ENCODE results near the gene PPARD. TPM values are rescaled to one million over a fixed set of nuclear protein-coding genes. Genes with fewer than 3 reads are reported as not detected.

Gene PPARD
- total RNA-seq, 4 donors from 2014 or later, result 17.3 to 40.3 (median 35.9) TPM

- no peak for TF ChIP-seq POLR2A (IDR thresholded peaks at IDR 0.05)
- Histone ChIP-seq H3K4me3 (replicated peaks in 1 of 3) (no peak overlapping the region), H3K27ac (no peak overlapping the region), H3K27me3 (no peaks in the 10 kb centered on the region), H3K36me3 (no peaks in the 10 kb centered on the region), H3K9me3 (no peaks in the 10 kb centered on the region), H3K4me1 (no peaks in the 10 kb centered on the region)
- WGBS, 2 donors, result 90 to 95% methylated on average over 8 to 9 of the region's 9 CpGs
- intact Hi-C loops (cut with DNase I), result no loop called here
- DNase-seq, result no peak
Measured at GRCh38 chr6:35309611-35310264, 32.6 kb upstream of the PPARD start.

- intact Hi-C loops (cut with DNase I), result no loop called here
- 79 to 87% methylated on average over 6 of the region's 6 CpGs for WGBS, 2 donors
- Histone ChIP-seq H3K4me3 (replicated peaks in 1 of 3) (no peak overlapping the region), H3K9me3 (no peaks in the 10 kb centered on the region), H3K4me1 (no peaks in the 10 kb centered on the region), H3K27ac (no peak overlapping the region), H3K36me3 (no peaks in the 10 kb centered on the region), H3K27me3 (no peaks in the 10 kb centered on the region)
- no peak for DNase-seq
- TF ChIP-seq, protein P1, sequence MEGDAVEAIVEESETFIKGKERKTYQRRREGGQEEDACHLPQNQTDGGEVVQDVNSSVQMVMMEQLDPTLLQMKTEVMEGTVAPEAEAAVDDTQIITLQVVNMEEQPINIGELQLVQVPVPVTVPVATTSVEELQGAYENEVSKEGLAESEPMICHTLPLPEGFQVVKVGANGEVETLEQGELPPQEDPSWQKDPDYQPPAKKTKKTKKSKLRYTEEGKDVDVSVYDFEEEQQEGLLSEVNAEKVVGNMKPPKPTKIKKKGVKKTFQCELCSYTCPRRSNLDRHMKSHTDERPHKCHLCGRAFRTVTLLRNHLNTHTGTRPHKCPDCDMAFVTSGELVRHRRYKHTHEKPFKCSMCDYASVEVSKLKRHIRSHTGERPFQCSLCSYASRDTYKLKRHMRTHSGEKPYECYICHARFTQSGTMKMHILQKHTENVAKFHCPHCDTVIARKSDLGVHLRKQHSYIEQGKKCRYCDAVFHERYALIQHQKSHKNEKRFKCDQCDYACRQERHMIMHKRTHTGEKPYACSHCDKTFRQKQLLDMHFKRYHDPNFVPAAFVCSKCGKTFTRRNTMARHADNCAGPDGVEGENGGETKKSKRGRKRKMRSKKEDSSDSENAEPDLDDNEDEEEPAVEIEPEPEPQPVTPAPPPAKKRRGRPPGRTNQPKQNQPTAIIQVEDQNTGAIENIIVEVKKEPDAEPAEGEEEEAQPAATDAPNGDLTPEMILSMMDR (IDR thresholded peaks at IDR 0.05), result no peak
- TF ChIP-seq POLR2A (IDR thresholded peaks at IDR 0.05), result no peak
Measured at GRCh38 chr6:35310265-35310831, 32.0 kb upstream of the PPARD start.

GRCh38 chr6:35311390-35312075 is 30.8 kb upstream of the PPARD start:
- Histone ChIP-seq H3K36me3 (no peaks in the 10 kb centered on the region), H3K27me3 (no peaks in the 10 kb centered on the region), H3K4me3 (replicated peaks in 1 of 3) (no peak overlapping the region), H3K27ac (no peak overlapping the region), H3K4me1 (no peaks in the 10 kb centered on the region), H3K9me3 (no peaks in the 10 kb centered on the region)
- WGBS, 2 donors, result 67 to 88% methylated on average over 6 of the region's 6 CpGs
- intact Hi-C loops (cut with DNase I), result no loop called here
- DNase-seq, result no peak
- no peak for TF ChIP-seq POLR2A (IDR thresholded peaks at IDR 0.05)
- TF ChIP-seq, protein P1 (IDR thresholded peaks at IDR 0.05), result no peak

- no peaks in the 10 kb centered on the region for H3K9me3 ChIP-seq
- TF ChIP-seq POLR2A (IDR thresholded peaks at IDR 0.05), result no peak
- TF ChIP-seq, protein P1 (IDR thresholded peaks at IDR 0.05), result no peak
- intact Hi-C loops (cut with DNase I), result no loop called here
- DNase-seq, result no peak
- H3K4me1 ChIP-seq, result no peaks in the 10 kb centered on the region
- H3K27ac ChIP-seq, result no peak overlapping the region
- WGBS, 2 donors, result 92 to 94% methylated on average over 11 to 14 of the region's 19 CpGs
- no peaks in the 10 kb centered on the region for H3K36me3 ChIP-seq
- no peak overlapping the region for H3K4me3 ChIP-seq (replicated peaks in 1 of 3)
- no peaks in the 10 kb centered on the region for H3K27me3 ChIP-seq
Measured at GRCh38 chr6:35312076-35312800, 30.1 kb upstream of the PPARD start.

DNA sequence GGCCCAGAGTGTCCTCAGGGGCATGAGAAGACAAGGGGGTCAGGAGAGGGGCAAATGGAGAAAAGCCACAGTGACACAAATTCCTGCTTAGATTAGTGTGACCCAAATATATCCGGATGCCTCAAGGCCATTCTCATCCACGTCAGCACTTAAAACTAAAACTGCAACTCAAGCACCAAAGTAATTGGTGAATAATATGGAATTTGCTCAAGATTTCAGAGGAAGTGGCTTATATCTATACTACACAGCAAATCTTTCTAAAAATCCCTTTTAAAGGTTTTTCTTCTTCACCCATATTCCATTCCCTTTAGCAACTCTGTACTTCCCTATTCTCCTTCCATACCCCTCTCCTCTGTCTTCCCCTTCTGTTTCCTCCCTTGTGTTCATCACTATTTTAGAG is 29.6 kb upstream of the PPARD start:
- no peaks in the 10 kb centered on the region for H3K27me3 ChIP-seq
- WGBS, 2 donors, result 48 to 77% methylated on average over 2 of the region's 2 CpGs
- no peak for DNase-seq
- no peaks in the 10 kb centered on the region for H3K36me3 ChIP-seq
- no peak for TF ChIP-seq POLR2A (IDR thresholded peaks at IDR 0.05)
- TF ChIP-seq, protein P1 (IDR thresholded peaks at IDR 0.05), result no peak
- intact Hi-C loops (cut with DNase I), result no loop called here
- H3K4me1 ChIP-seq, result peaks cover 0 to 3% of the 10 kb centered on the region in 2 donors
- no peak overlapping the region for H3K27ac ChIP-seq
- no peaks in the 10 kb centered on the region for H3K9me3 ChIP-seq
- H3K4me3 ChIP-seq (replicated peaks in 1 of 3), result no peak overlapping the region

Measured in thyroid gland (tissue), 4 donors.